H9 (cell line): ENCODE measurements around the gene TTC23L. TPM values are rescaled to one million over a fixed set of nuclear protein-coding genes. Genes with fewer than 3 reads are reported as not detected.
A peak's percentile ranks its signal among the peaks of the same experiment; 100 is the strongest.

Experiments used
- DNase-seq: peaks from one replicate; pipeline ENCODE4 v3.0.0-alpha.2; 2017
- H2AFZ ChIP-seq: one replicate; pipeline ENCODE4 v1.6.1; 2013; ENCODE audit warnings: mild to moderate bottlenecking, low read length, control low read depth, moderate library complexity
- H2AK5ac ChIP-seq: 2 replicates; pipeline ENCODE4 v1.6.1; 2013; ENCODE audit warnings: low read length, control low read depth, mixed read lengths; ENCODE audit not compliant: insufficient read length
- H2BK120ac ChIP-seq: one replicate; pipeline ENCODE4 v1.6.1; 2013; ENCODE audit warnings: low read depth, mild to moderate bottlenecking, low read length, control low read depth, inconsistent platforms; ENCODE audit not compliant: poor library complexity, severe bottlenecking
- H2BK12ac ChIP-seq: 2 replicates; pipeline ENCODE4 v1.6.1; 2013; ENCODE audit warnings: low read length, control low read depth, mixed read lengths, low read depth; ENCODE audit not compliant: insufficient read length
- H2BK15ac ChIP-seq: 2 replicates; pipeline ENCODE4 v1.6.1; 2013; ENCODE audit warnings: low read depth, low read length, control low read depth
- H2BK20ac ChIP-seq: one replicate; pipeline ENCODE4 v1.6.1; 2013; ENCODE audit warnings: low read depth, mild to moderate bottlenecking, low read length, control low read depth, inconsistent platforms; ENCODE audit not compliant: poor library complexity, severe bottlenecking
- H2BK5ac ChIP-seq: 2 replicates; pipeline ENCODE4 v1.6.1; 2013; ENCODE audit warnings: low read length, control low read depth, mixed read lengths; ENCODE audit not compliant: insufficient read length
- H3K14ac ChIP-seq: 2 replicates; pipeline ENCODE4 v1.6.1; 2013; ENCODE audit warnings: low read length, control low read depth; ENCODE audit not compliant: insufficient read depth
- H3K18ac ChIP-seq: 2 replicates; pipeline ENCODE4 v1.6.1; 2013; ENCODE audit warnings: low read depth, mild to moderate bottlenecking, mixed read lengths, low read length, control low read depth; ENCODE audit not compliant: insufficient read length
- H3K23ac ChIP-seq: 2 replicates; pipeline ENCODE4 v1.6.1; 2013; ENCODE audit warnings: low read length, control low read depth, mixed read lengths, low read depth; ENCODE audit not compliant: insufficient read length
- H3K23me2 ChIP-seq: 2 replicates; pipeline ENCODE4 v1.6.1; 2013; ENCODE audit warnings: low read depth, mild to moderate bottlenecking, mixed read lengths, low read length, control low read depth; ENCODE audit not compliant: insufficient read length, poor library complexity, severe bottlenecking
- H3K27ac ChIP-seq: 2 replicates; pipeline ENCODE4 v1.5.1; 2013; ENCODE audit warnings: low read length, control low read depth, mixed read lengths, low read depth; ENCODE audit not compliant: insufficient read length
- H3K27me3 ChIP-seq: 2 replicates; pipeline ENCODE4 v1.6.1; 2013; ENCODE audit warnings: low read length, control low read depth, inconsistent platforms; ENCODE audit not compliant: insufficient read depth
- H3K4ac ChIP-seq: 2 replicates; pipeline ENCODE4 v1.6.1; 2013; ENCODE audit warnings: low read depth, mild to moderate bottlenecking, control low read depth, inconsistent platforms, low read length, moderate library complexity
- H3K4me1 ChIP-seq: 2 replicates; pipeline ENCODE4 v1.6.1; 2013; ENCODE audit warnings: low read length, control low read depth, inconsistent platforms; ENCODE audit not compliant: insufficient read depth
- H3K4me2 ChIP-seq: 2 replicates; pipeline ENCODE4 v1.6.1; 2013; ENCODE audit warnings: low read length, control low read depth, mixed read lengths; ENCODE audit not compliant: insufficient read length, insufficient read depth
- H3K56ac ChIP-seq: 2 replicates; pipeline ENCODE4 v1.6.1; 2013; ENCODE audit warnings: low read depth, mild to moderate bottlenecking, mixed read lengths, low read length, control low read depth; ENCODE audit not compliant: insufficient read length
- H3K79me1 ChIP-seq: 2 replicates; pipeline ENCODE4 v1.6.1; 2013; ENCODE audit warnings: low read depth, mild to moderate bottlenecking, moderate library complexity, low read length, control low read depth, inconsistent platforms; ENCODE audit not compliant: insufficient read depth, poor library complexity, severe bottlenecking
- H3K79me2 ChIP-seq: 2 replicates; pipeline ENCODE4 v1.6.1; 2013; ENCODE audit warnings: low read length, control low read depth, inconsistent platforms; ENCODE audit not compliant: insufficient read depth
- H3K9ac ChIP-seq: 2 replicates; pipeline ENCODE4 v1.6.1; 2013; ENCODE audit warnings: low read length, control low read depth, mixed read lengths; ENCODE audit not compliant: insufficient read length; ENCODE audit errors: extremely low read depth
- H3K9me3 ChIP-seq: one replicate; pipeline ENCODE4 v1.6.1; 2013; ENCODE audit warnings: low read depth, low read length, inconsistent platforms; ENCODE audit not compliant: control insufficient read depth
- H3T11ph ChIP-seq: one replicate; pipeline ENCODE4 v1.6.1; 2013; ENCODE audit warnings: mild to moderate bottlenecking, low read length, control low read depth, inconsistent platforms
- H4K20me1 ChIP-seq: one replicate; pipeline ENCODE4 v1.6.1; 2013; ENCODE audit not compliant: control insufficient read depth, insufficient read length, insufficient read depth
- H4K5ac ChIP-seq: 2 replicates; pipeline ENCODE4 v1.6.1; 2013; ENCODE audit warnings: low read depth, mild to moderate bottlenecking, mixed read lengths, low read length, control low read depth; ENCODE audit not compliant: insufficient read length
- H4K8ac ChIP-seq: replicated peaks from 2 replicates; pipeline ENCODE4 v1.6.1; 2013; ENCODE audit warnings: low read length, control low read depth, mixed read lengths, low read depth; ENCODE audit not compliant: insufficient read length
- H4K91ac ChIP-seq: 2 replicates; pipeline ENCODE4 v1.6.1; 2013; ENCODE audit warnings: low read depth, mild to moderate bottlenecking, moderate library complexity, mixed read lengths, low read length, control low read depth; ENCODE audit not compliant: insufficient read length
- H3K27ac Mint-ChIP-seq, 3 experiments: 2 replicates in 2 of 3; 3 replicates in 1 of 3; pipeline ENCODE4 v1.8.0; 2020 to 2021; ENCODE audit warnings: mixed read lengths in 3 of 3, mild to moderate bottlenecking in 1 of 3, moderate library complexity in 1 of 3
- H3K27me3 Mint-ChIP-seq: 2 replicates; pipeline ENCODE4 v1.8.0; 2021; ENCODE audit warnings: low read depth, mild to moderate bottlenecking, moderate library complexity, mixed read lengths
- H3K36me3 Mint-ChIP-seq, 3 experiments: 2 replicates in 2 of 3; 3 replicates in 1 of 3; pipeline ENCODE4 v1.8.0; 2020 to 2021; ENCODE audit warnings: low read depth in 3 of 3, mixed read lengths in 3 of 3; ENCODE audit not compliant: insufficient read depth in 1 of 3
- H3K4me1 Mint-ChIP-seq, 2 experiments: 2 replicates each; pipeline ENCODE4 v1.8.0; 2020; ENCODE audit warnings: mixed read lengths in 2 of 2
- H3K4me3 Mint-ChIP-seq, 2 experiments: 2 replicates in 1 of 2; 3 replicates in 1 of 2; pipeline ENCODE4 v1.8.0; 2020 to 2021; ENCODE audit warnings: mild to moderate bottlenecking in 2 of 2, mixed read lengths in 2 of 2, moderate library complexity in 1 of 2
- H3K9me3 Mint-ChIP-seq, 2 experiments: 2 replicates in 1 of 2; 3 replicates in 1 of 2; pipeline ENCODE4 v1.8.0; 2020; ENCODE audit warnings: mild to moderate bottlenecking in 2 of 2, mixed read lengths in 2 of 2, moderate library complexity in 1 of 2
- WGBS: extraction: QIAGEN DNeasy Blood & Tissue Kit; methylation state at CpG from one replicate; pipeline ENCODE4 v1.1.7; 2013; ENCODE audit warnings: missing lambda C conversion rate, low lambda C conversion rate, mixed read lengths; ENCODE audit not compliant: insufficient read length; ENCODE audit errors: extremely low coverage; 5-methylcytosine and 5-hydroxymethylcytosine counted together
- total RNA-seq: library from RNA; stranded (reverse); gene quantifications from 2 replicates; pipeline ENCODE4 v1.2.1, GENCODE V29; 2021
- TF ChIP-seq, protein P1 (sequence below): fragments of 200-600 bp; sonication (generic); conservative IDR thresholded peaks from 3 replicates; pipeline ENCODE4 v1.8.0; 2021; ENCODE audit warnings: antibody characterized with exemption, mild to moderate bottlenecking

TTC23L gene
- total RNA-seq, 1 experiment from 2014 or later = 0.96 TPM

DNA sequence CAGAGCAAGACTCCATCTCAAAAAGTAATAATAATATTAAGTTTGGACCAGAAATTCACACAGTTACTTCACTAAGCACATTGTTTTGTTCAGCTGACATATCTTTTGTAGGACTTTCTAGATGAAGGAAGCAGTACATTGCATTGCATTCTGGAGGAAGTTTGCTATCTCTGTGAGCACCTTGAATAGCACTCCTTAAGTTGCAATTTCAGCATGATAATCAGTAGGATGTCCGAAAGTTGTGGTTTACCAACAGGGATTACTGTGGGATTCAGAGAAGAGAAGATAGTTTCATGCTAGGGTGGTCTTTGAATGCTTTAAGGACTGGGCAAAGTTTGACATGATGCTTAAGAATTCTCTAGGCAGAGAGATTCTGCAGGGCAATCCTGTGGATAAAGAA, 18.4 kb upstream of the TTC23L start:
- H3K27me3 Mint-ChIP-seq = no peaks in the 10 kb centered on the region
- Histone ChIP-seq H2BK15ac (no peak overlapping the region), H3K9ac (no peak overlapping the region), H2AK5ac (no peak overlapping the region), H3K4me2 (no peak overlapping the region), H3K14ac (no peak overlapping the region), H4K20me1 (no peaks in the 10 kb centered on the region), H2BK20ac (no peak overlapping the region), H3K4ac (no peak overlapping the region), H3K23me2 (no peaks in the 10 kb centered on the region), H4K91ac (no peak overlapping the region), H3K79me2 (no peaks in the 10 kb centered on the region), H3K23ac (no peak overlapping the region), H4K8ac (no peak overlapping the region), H2BK12ac (no peak overlapping the region), H3K18ac (no peak overlapping the region), H3K9me3 (no peaks in the 10 kb centered on the region), H3K56ac (no peak overlapping the region), H2BK5ac (no peak overlapping the region), H3K4me1 (no peaks in the 10 kb centered on the region), H3K27me3 (no peaks in the 10 kb centered on the region), H4K5ac (no peak overlapping the region), H2AFZ (no peak overlapping the region), H3T11ph (no peak overlapping the region), H3K27ac (no peak overlapping the region), H2BK120ac (no peak overlapping the region), H3K79me1 (no peaks in the 10 kb centered on the region)
- peaks cover 38 to 58% (median 57%) of the 10 kb centered on the region in 3 experiments for H3K36me3 Mint-ChIP-seq
- no peaks in the 10 kb centered on the region for H3K4me1 Mint-ChIP-seq
- H3K27ac Mint-ChIP-seq = peak overlapping the region; percentile 2 to 42 (median 13); a peak in 5 of 7 replicates
- no peak for DNase-seq
- no peak overlapping the region; a peak in 1 of 5 replicates for H3K4me3 Mint-ChIP-seq
- H3K9me3 Mint-ChIP-seq = no peaks in the 10 kb centered on the region
- WGBS = no CpG with 5 or more reads among the region's 1 CpG
- TF ChIP-seq, protein P1, sequence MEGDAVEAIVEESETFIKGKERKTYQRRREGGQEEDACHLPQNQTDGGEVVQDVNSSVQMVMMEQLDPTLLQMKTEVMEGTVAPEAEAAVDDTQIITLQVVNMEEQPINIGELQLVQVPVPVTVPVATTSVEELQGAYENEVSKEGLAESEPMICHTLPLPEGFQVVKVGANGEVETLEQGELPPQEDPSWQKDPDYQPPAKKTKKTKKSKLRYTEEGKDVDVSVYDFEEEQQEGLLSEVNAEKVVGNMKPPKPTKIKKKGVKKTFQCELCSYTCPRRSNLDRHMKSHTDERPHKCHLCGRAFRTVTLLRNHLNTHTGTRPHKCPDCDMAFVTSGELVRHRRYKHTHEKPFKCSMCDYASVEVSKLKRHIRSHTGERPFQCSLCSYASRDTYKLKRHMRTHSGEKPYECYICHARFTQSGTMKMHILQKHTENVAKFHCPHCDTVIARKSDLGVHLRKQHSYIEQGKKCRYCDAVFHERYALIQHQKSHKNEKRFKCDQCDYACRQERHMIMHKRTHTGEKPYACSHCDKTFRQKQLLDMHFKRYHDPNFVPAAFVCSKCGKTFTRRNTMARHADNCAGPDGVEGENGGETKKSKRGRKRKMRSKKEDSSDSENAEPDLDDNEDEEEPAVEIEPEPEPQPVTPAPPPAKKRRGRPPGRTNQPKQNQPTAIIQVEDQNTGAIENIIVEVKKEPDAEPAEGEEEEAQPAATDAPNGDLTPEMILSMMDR = no peak
